Skin of body (tissue), 2 donors: ENCODE data around the gene CPM. TPM values are rescaled to one million over a fixed set of nuclear protein-coding genes. Genes with fewer than 3 reads are reported as not detected.

Experiments
- DNase-seq: peaks from one replicate; lab custom pipeline; 2025; lab: John Stamatoyannopoulos, UW
- total RNA-seq: library from RNA; depleted of rRNA; stranded (reverse); fragments of >200 nt; gene quantifications from one replicate; pipeline ENCODE4 v1.2.3, GENCODE V29; 2014

CPM gene
- total RNA-seq: 20.5 TPM

DNA sequence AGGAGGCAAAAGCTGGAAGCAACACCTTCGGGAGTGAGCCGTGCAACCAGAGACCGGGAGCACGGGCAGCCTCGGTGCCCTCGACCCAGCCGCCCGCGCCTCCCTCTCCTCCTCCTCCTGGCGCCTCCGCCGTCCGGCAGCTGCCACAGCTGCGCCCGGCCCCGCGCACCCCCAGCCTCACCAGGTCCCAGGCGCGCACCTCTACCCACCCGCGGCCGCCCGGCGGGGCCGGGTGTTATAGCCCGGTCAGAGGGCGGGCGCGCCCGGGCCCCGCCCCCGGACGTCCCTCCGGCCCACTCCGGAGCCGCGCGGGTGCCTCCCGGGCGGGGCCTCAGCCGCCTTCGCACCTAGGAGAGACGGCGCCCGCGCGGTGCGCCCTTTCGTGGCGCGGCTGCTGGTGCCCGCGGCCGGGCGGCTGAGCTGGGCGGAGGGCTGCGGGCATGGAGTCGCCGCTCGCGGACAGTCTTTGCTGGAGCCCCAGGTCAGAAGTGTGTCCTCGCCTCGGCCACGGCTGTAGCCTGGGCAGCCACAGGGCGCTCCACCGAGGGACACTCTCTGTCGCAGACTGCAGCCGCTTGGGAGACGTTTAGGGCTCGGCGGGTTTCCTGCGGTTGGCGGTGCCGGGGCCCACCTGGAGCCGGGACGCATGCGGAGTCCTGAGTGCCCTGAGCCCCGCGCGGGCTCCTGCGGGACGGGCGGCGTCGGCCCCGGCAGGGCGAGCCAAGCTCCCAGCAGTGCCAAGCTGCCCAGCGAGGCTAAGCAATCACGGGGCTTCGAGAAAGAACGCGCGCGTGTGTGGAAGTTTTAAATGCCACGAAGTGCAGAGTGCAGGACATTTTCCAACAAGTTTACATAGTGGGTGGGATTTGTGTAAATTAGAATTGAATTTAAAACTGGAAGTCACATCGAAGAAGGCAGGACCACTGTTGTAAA lies at the start of gene CPM:
Gene CPM, minus strand, starts transcription at position 211 of the 933 bp plus-strand sequence. CDS start 334 bp downstream, outside the sequence.
- no peak for DNase-seq

DNA sequence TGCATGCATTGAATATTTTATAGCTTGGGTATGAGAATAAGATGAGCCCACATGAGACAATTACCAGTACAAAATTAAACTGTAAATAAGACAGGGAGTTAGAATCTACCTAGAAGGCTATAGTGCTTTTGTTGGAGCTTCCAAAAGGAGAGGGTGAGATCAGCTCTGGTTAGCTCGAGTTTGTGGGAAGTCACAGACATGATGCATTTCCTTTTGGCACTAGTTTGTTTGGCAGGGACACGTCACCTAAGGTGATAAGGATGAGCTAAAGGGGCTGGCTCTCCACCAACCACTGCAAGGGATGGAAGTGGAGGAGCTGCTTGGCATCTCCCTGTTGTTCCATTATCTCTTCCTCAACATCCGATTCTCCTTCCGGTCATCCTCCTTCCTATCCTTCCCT lies 48.5 kb upstream of the CPM start:
- DNase-seq: no peak

DNA sequence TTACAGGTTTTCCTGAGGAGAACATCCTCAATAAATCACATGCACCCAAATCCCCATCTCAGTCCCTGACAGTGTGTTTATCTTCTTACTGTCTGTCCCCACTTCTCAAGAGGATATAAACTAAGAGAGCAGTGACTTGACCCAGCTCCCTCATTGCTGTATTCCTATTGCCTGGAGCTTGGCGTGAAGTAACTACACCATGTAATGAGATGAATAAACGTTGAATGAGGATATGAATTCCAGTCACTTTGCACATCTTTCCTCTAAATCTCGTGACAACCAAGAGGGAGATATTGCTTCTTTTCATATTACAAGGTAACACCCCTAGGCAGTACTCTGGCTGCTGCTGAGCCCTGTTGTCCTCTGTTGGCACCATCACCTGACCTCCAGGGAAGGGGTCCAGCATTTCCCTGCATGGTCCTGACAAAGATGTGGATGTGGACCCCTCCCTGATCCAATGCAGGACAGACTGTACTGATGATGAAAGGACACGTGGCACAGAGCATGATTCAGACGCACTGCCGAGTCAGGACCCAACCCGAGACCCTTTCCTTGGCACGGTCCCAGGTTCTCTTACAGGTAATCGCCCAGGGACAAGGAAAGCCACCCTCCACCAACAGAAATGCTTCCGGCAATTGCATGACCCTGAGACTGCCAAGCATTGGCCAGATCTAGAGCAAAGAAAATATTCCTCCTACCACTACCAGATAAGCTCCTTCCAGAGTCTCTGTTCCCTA lies 47.7 kb upstream of the CPM start:
- DNase-seq: no peak

DNA sequence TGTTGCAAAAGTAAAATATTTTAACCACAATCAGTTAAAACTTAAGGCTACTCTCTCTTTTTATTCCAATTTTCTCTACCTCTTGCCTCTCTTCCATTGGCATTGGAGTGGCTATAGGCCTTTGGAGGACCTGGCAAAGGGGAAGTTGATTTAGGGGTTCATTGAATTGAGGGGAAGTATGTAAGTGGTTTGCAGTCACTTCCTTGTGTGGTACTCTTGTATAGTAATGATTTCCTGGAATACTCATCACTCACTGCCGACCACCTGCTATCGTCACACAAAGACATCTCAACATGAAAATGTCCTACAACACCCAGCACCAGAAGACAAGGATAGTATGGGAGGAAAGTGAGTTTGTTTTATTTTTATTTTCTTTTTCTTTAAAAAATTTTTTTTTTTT lies 45.7 kb upstream of the CPM start:
- no peak for DNase-seq

DNA sequence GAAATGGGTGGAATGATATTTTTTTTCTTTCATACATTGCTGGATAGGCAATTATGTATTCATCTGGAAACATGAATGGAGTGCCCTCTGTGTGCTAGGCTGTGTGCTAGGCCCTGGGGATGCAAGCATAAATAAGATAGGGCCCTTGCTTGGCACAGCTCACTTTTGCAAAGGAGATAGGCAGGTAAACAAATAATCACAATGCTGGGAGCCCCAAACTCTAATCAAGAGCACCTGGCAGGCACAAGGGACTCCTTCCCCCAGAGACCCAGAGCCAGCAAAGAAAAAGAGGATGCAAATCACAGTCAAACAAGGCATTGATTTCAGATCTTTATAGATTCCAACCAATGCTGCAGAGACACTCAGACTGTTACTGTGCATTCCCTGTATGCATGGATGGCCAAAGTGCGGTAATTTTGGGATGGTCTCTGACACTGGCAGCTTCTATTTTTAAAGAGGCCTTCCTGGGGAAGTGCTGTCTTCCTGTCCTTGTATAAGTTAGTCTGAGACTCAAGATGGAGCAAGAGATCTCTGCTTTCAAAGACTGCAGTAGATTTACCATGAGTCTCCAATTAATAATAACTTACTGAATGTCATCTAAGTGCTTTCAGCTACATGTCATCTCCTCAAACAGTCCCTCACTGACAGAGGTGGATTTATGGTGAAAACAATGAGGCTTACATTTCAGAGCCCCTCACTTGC lies 45.1 kb upstream of the CPM start:
- no peak for DNase-seq

DNA sequence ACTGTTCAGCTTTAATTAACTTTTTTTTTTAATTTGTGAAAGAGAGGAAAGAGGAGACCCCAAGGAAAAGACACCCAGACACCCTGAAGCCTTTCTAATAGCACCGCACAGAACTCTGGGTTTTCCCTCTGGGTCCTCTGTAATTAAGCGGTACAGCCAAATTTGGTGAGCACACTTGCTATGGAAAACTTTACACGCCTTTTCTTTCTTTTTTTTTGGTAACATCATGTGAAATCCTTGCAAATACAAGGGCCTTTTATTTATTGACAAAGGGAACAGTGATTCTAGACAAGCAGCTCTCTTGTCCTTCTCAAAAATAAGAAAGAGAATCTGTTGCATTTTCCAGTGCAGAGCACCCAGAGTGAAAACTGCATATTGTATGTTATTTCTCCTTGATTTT lies 44.4 kb upstream of the CPM start:
- DNase-seq: peak; percentile 3

DNA sequence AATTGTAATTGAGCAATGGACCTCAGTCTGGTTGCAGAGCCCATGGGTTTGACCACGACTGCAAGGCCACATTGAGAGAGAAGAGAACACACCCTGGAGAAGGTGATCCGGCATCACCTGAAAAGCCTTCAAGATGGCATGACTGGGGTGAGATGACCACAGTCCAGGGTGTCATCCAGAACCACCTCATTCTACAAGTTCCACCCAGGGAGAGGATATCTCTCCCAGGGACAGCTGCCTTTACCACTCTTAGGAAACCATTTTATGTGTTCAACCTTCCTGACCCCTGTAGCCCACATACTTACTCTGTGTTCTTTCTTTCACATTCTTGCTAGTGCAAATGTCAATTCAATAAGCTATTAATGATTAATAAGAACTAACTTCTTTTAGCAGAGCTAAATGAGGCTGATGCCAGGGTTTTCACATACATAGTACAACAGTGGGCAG lies 43.4 kb upstream of the CPM start:
- no peak for DNase-seq

DNA sequence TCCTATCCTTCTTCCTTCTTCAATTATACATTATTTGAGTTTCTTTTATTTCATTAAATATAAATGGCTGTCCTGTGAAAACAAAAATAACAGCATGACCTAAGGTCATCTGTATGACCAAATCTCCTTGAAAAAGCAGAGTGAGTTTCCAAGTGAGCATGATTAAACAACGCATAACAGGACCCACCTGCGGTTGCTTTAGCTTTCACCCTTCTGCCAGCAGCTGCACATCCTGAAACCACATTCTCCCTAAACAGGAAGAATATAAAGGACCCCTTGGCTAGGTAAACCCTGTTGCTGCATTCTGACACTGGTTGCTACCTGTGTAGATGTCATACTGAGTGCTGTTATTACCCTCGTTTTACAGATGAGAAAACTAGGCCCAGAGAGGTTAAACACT lies 42.8 kb upstream of the CPM start:
- no peak for DNase-seq

DNA sequence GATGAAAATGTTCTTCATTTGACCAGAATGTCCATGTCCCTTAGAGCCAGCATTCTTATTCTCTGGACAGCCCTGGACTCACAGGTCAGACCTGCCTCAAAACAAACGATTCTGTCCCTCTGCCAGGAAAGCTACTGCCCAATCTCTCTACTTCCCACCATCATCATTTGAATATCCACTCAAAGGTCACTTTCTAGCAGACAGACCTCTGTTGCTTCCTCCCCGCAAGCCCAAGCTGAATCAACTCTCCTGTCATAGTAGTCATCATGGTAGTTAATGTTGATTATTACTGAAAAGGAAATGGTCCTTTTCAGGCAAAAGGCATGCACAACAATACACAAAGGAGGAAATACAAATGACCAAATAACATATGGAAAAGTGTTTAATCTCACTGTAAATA lies 39.6 kb upstream of the CPM start:
- no peak for DNase-seq

DNA sequence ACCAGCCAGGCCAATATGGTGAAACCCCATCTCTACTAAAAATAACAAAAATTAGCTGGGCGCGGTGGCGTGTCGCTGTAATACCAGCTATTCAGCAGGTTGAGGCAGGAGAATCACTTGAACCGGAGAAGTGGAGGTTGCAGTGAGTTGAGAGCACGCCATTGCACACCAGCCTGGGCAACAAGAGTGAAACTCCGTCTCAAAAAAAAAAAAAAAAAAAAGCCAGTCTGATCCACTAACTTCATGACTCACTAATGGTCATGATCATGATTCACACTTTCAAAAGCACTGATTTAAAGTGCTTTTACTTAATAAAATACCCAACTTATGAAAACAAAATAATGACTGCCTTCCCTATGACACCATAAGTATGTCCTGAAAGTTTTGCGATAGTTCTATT lies 38.4 kb upstream of the CPM start:
- DNase-seq: no peak

DNA sequence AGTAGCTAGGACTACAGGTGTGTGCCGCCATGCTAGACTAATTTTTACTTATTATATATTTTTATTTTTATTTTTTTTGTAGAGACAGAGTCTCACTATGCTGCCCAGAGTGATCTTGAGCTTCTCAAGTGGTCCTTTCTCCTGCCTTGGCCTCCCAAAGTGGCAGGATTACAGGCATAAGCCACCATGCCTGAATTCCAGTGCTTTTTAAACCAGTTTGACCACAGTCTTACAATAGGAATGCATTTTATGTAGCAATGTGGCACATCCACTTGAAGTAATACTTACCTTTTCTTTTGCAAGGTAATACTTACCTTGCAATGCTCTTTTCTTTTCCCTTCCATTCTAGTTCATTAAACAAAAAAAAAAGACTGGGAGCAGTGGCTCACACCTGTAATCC lies 38.0 kb upstream of the CPM start:
- DNase-seq: no peak

DNA sequence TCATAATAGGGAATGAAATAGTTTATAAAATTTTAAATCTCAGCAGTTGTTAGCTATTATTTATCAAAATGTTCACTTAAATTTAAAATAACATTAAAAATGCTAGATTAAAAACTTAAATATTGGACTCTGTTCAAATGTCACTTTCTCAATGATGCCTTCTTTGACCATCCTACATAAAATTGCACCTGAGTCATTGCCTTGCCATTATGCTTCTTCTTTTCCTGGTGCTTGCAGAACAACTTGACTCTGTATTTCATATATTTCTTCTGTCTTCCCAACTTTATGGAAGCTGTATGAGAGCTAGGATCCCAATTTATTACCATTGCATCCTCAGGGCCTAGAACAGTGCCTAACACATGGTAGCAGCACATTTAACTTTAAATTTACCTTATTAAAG lies 37.3 kb upstream of the CPM start:
- no peak for DNase-seq

DNA sequence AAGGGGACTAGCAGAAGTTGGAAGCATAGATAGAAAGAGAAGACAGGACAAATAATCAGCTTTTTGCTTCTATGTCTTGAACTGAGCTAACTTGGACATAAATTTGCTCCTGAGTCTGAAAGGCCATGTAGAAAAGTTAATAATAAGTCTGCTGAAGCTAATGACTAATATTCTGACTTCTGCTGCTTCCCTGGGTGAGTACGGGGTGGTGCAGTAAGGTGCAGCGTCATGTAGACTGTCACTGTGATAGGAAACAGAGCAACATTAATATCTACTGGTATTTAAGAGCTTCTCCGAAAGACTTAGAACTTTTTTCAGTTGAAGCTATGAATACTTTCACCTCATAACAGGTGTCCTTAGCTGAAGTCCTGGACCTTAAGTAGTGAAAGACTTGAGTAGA lies 34.1 kb upstream of the CPM start:
- no peak for DNase-seq

DNA sequence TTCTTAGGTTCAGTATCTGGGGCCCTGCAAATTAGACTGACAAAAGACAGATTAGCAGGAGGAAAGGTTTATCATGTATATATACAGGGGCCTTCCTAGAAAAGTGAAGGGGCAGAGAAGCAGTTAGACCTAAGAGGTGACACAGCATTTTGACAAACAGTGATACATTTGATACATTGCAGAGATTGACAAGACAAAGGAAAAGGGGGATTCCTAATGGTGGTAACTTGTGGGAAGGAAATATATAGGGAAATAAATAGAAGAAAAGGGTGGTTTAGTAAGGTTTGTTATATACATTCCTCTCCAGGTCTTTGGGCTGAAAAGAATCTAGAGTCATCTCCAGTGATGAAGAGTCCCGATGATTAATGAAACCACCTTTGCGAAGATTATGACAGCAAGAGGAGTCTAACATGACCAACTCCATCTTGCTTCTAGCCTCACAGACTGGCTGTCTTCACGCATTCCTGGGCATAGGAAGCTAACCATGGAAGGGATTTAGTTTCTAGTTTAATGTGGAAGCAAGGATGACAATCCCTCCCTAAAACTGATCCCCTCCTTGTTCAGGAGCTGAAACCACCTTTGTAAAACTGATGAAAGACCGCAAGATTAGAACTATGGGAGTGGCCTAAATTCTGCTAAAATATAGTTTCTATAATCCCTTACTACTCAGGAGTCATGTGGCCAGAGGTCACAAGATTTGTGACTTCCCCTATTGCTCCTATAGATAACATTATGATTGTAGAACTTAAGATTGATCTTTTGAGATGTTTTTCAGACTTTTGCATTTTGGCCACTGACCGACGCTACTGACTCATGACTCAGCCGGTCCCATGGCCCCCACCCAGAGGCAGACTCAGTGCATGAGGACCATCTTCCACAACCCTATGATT lies 31.1 kb upstream of the CPM start:
- DNase-seq: no peak

DNA sequence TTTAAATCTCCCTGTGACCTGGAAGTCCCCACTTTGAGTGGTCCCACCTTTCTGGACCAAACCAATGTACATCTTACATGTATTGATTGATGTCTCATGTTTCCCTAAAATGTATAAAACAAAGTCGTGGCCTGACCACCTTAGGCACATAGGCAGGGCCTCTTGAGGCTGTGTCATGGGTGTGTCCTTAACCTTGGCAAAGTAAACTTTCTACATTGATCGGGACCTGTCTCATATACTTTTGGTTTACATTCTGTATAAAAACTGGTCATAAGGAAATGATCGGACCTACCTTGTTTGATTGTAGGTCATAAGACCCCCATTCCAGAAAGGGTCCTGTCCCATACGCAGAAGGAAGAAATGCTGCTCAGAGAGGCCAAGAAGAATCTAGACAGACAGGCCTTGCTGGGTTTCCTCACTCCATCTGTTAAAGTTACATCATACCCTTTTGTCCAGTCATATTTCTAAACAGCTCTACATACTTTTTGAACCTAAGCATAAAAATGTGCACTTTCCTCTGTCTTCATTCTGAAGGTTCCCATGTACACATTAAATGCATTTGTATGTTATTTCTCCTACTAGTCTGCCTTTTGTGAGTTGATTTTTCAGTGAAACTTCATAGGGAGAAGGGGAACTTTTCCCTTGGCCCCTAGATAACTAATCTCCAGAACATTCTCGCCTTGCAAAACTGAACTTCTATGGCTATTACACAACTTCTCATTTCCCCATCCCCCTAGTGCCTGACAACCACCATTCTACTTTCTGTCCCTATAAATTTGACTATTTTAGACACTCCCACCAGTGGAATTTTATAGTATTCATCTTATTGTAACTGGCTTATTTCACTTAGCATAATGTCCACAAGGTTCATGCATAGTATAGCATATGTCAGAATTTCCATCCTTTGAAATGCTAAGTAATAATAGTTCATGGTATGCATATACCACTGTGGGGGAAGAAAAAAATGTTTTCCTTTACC lies 30.2 kb upstream of the CPM start:
- DNase-seq: no peak

DNA sequence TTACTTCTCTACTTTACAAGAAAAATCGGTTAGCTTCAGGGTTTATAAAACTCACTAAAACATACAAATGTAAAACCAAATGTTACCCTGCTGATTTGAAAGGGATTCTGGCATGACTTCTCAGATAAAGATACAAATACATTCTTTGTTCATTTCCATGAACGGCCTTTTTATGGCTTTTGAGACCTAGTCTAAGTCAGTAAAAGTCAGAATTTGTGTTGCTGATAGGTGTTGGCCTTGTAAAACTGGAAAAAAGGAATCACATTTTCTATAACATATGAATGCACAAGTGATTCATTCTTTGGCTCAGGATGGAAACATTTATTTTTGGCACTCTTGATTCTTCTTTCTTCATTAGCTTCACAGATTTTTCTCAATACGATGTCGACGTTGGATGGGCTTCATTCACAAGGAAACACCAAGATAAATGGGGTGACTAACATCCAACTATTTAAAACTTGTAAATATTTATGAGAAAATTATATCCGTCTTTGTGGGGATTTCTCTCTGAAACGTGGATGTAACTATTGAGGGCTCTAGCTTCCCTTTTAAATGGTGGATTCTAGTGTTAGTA lies 27.0 kb upstream of the CPM start:
- DNase-seq: peak; percentile 47

DNA sequence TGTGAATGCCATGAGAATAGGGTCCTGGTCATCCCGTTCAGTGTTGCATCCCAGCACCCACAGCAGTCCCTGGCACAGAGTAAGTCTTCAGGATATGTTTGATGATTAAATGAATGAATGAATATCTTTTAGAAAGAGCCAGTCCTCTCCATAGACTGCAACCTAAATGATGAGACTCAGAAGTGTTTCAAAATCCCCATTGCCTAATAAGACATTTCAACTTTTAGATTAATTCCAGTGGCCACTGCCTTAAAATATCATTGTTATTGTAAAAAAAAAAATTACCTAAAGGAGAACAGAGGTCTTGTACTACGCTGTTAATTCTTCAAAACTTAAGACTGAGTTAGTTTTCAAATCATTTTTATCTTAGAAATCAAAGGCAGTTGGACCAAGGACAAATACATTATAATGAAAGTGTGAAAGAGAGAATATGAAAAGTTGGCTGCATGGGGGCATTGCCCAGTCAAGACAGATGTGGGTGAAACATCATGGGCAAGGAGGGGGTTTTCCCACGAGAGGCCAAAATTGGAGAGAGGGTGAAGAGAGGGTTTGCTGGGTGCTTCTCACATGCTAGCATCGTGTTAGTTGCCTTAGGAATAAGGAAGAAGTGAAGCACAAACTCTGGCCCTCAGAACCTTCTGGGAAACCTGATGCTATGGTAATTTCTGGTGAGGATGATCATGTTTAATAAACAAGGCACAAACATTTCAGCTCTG lies 26.3 kb upstream of the CPM start:
- no peak for DNase-seq

DNA sequence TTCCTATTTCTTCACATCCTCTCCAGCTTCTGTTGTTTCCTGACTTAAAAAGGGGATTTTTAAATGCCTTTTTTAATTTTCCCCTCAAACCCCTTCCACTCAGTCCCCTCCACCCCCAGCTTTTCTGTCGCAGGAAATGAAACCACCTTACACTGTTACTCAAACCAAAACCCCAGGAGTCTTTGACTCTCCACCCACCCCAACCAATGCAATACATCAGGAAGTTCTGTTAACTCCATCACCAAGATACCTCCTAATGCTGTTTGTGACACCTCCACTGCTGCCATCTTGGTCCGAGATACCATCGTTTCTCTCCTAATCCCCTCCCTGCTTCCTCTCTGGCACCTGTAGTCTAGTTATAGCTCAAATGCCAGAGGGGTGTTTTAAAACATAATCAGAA lies 25.4 kb upstream of the CPM start:
- DNase-seq: no peak

DNA sequence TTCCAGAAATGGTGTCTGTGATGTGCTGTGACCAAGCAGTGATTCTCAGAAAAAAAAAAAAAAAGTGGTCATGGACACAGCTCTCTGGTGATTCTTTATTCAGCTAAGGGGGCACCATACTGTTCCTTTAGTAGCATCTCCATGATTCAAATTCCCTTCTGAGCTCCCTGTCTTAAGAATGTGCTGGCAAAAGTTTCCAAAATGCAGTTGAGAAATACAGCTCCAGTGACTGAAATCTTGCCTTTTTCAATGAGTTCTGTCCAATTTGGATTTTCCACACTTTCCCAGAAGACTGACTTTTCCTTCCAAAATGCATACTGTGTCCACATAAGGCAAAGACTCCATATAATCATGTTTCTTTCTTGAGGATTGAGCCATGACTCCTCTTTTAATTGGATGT lies 24.3 kb upstream of the CPM start:
- no peak for DNase-seq
